H1 (cell line): ENCODE results near the gene KLC4. TPM values are rescaled to one million over a fixed set of nuclear protein-coding genes. Genes with fewer than 3 reads are reported as not detected.

Experiments used
- CTCF ChIA-PET: fragments of 300-600 bp; sonication (Branson Sonifier 250); formaldehyde crosslinking; loops from one replicate; lab custom pipeline; 2021; ENCODE audit not compliant: partially characterized antibody; lab: Charles Lee
- POLR2A ChIA-PET: fragments of 300-600 bp; sonication (Branson Sonifier 250); formaldehyde crosslinking; loops from one replicate; lab custom pipeline; 2021; ENCODE audit warnings: inconsistent platforms; ENCODE audit not compliant: partially characterized antibody; lab: Charles Lee
- DNase-seq, 2 experiments: peaks; one replicate each; pipeline versions ENCODE4 v3.0.0 to v3.0.0-alpha.2; 2010 to 2022; ENCODE audit warnings: low spot score in 2 of 2, low read depth in 1 of 2, mixed read lengths in 1 of 2
- FAIRE-seq: peaks from 2 replicates; lab custom pipeline; 2011; peaks lifted over from hg19 to GRCh38; lab: Jason Lieb, UNC
- H2AFZ ChIP-seq: 2 replicates; pipeline ENCODE4 v1.8.1; 2012; ENCODE audit warnings: low read length, inconsistent platforms
- H2AK5ac ChIP-seq: 2 replicates; pipeline ENCODE4 v1.6.1; 2013; ENCODE audit warnings: low read depth, low read length
- H2BK120ac ChIP-seq: replicated peaks from 2 replicates; pipeline ENCODE3; 2013; ENCODE audit warnings: low read depth, low read length, inconsistent platforms
- H2BK12ac ChIP-seq: 2 replicates; pipeline ENCODE4 v1.6.1; 2013; ENCODE audit warnings: low read depth, low read length
- H2BK15ac ChIP-seq: 2 replicates; pipeline ENCODE4 v1.6.1; 2013; ENCODE audit warnings: low read length
- H2BK20ac ChIP-seq: 2 replicates; pipeline ENCODE4 v1.6.1; 2013; ENCODE audit warnings: low read length
- H2BK5ac ChIP-seq: 2 replicates; pipeline ENCODE4 v1.6.1; 2013; ENCODE audit warnings: low read depth, low read length
- H3K14ac ChIP-seq: 2 replicates; pipeline ENCODE4 v1.6.1; 2013; ENCODE audit warnings: inconsistent platforms; ENCODE audit not compliant: insufficient read length
- H3K18ac ChIP-seq: 2 replicates; pipeline ENCODE4 v1.6.1; 2013; ENCODE audit warnings: low read length; ENCODE audit errors: extremely low read depth
- H3K23ac ChIP-seq: 2 replicates; pipeline ENCODE4 v1.6.1; 2013; ENCODE audit warnings: inconsistent platforms; ENCODE audit not compliant: insufficient read length
- H3K23me2 ChIP-seq: 2 replicates; pipeline ENCODE4 v1.6.1; 2013; ENCODE audit warnings: low read depth, low read length
- H3K27ac ChIP-seq: 2 replicates; pipeline ENCODE4 v1.6.1; 2011; ENCODE audit warnings: low read depth, low read length, inconsistent platforms
- H3K27me3 ChIP-seq, 4 experiments: replicated peaks in 1 of 4; 1 replicate in 1 of 4; 2 replicates in 3 of 4; pipeline versions ENCODE4 v1.6.1 to v1.8.1; 2011 to 2013; ENCODE audit warnings: low read length in 3 of 4, mild to moderate bottlenecking in 3 of 4, inconsistent platforms in 2 of 4, mixed read lengths in 2 of 4, moderate library complexity in 1 of 4; ENCODE audit not compliant: control insufficient read depth in 3 of 4, insufficient read depth in 3 of 4; ENCODE audit errors: extremely low read depth in 1 of 4
- H3K36me3 ChIP-seq, 4 experiments: 2 replicates each; pipeline versions ENCODE4 v1.6.1 to v1.8.1; 2011 to 2013; ENCODE audit warnings: mild to moderate bottlenecking in 4 of 4, low read length in 3 of 4, moderate library complexity in 2 of 4, control low read depth in 1 of 4, inconsistent platforms in 1 of 4; ENCODE audit not compliant: insufficient read depth in 4 of 4, control insufficient read depth in 2 of 4
- H3K4ac ChIP-seq: replicated peaks from 2 replicates; pipeline ENCODE3; 2013; ENCODE audit warnings: low read length, low read depth, mixed read lengths, inconsistent platforms; ENCODE audit not compliant: insufficient read length
- H3K4me1 ChIP-seq, 4 experiments: replicated peaks in 1 of 4; 1 replicate in 1 of 4; 2 replicates in 3 of 4; pipeline versions ENCODE4 v1.6.1 to v1.8.1; 2011 to 2013; ENCODE audit warnings: low read length in 3 of 4, inconsistent platforms in 2 of 4, mixed read lengths in 1 of 4; ENCODE audit not compliant: insufficient read depth in 4 of 4, control insufficient read depth in 3 of 4
- H3K4me2 ChIP-seq, 2 experiments: 2 replicates each; pipeline versions ENCODE4 v1.6.1 to v1.8.1; 2011 to 2013; ENCODE audit warnings: low read depth in 2 of 2, low read length in 2 of 2, control low read depth in 1 of 2, inconsistent platforms in 1 of 2, mild to moderate bottlenecking in 1 of 2; ENCODE audit not compliant: insufficient read depth in 1 of 2
- H3K4me3 ChIP-seq, 4 experiments: fragments of 200-600, 300-600 bp in 1 of 4; sonication (generic), shearing (Covaris generic), sonication (Bioruptor Twin) in 1 of 4; 2 replicates each; pipeline versions ENCODE4 v1.5.1 to v1.8.1; 2011 to 2016; ENCODE audit warnings: low read length in 4 of 4, low read depth in 3 of 4, control low read depth in 2 of 4, inconsistent platforms in 2 of 4, mild to moderate bottlenecking in 2 of 4, mixed read lengths in 1 of 4, moderate library complexity in 1 of 4; ENCODE audit not compliant: insufficient read depth in 2 of 4; ENCODE audit errors: extremely low read depth in 1 of 4
- H3K56ac ChIP-seq: replicated peaks from 2 replicates; pipeline ENCODE3; 2013; ENCODE audit warnings: low read depth, mild to moderate bottlenecking, mixed read lengths, low read length, inconsistent platforms; ENCODE audit not compliant: insufficient read length
- H3K79me1 ChIP-seq: 2 replicates; pipeline ENCODE4 v1.6.1; 2013; ENCODE audit warnings: low read depth, low read length, control low read depth
- H3K79me2 ChIP-seq, 2 experiments: 2 replicates each; pipeline versions ENCODE4 v1.6.1 to v1.8.1; 2012 to 2013; ENCODE audit warnings: low read length in 2 of 2, mild to moderate bottlenecking in 2 of 2, inconsistent platforms in 1 of 2; ENCODE audit not compliant: insufficient read depth in 2 of 2, control insufficient read depth in 1 of 2
- H3K9ac ChIP-seq, 4 experiments: replicated peaks in 1 of 4; 1 replicate in 1 of 4; 2 replicates in 3 of 4; pipeline versions ENCODE4 v1.6.1 to v1.8.1; 2011 to 2013; ENCODE audit warnings: low read depth in 3 of 4, low read length in 3 of 4, control low read depth in 2 of 4, mild to moderate bottlenecking in 2 of 4, moderate library complexity in 2 of 4, inconsistent platforms in 1 of 4; ENCODE audit errors: extremely low read depth in 1 of 4
- H3K9me3 ChIP-seq, 2 experiments: 2 replicates each; pipeline versions ENCODE4 v1.6.1 to v1.8.1; 2012 to 2013; ENCODE audit warnings: mild to moderate bottlenecking in 2 of 2, moderate library complexity in 2 of 2, control low read depth in 1 of 2, inconsistent platforms in 1 of 2, low read depth in 1 of 2, low read length in 1 of 2, mixed read lengths in 1 of 2; ENCODE audit not compliant: insufficient read depth in 2 of 2
- H4K20me1 ChIP-seq, 2 experiments: replicated peaks in 1 of 2; 2 replicates each; pipeline versions ENCODE3 to v1.8.1; 2011 to 2013; ENCODE audit warnings: inconsistent platforms in 2 of 2, low read length in 2 of 2, mild to moderate bottlenecking in 1 of 2; ENCODE audit not compliant: insufficient read depth in 2 of 2, control insufficient read depth in 1 of 2
- H4K5ac ChIP-seq: 2 replicates; pipeline ENCODE4 v1.6.1; 2013; ENCODE audit warnings: low read length, low read depth, mixed read lengths, inconsistent platforms; ENCODE audit not compliant: insufficient read length
- H4K8ac ChIP-seq: 2 replicates; pipeline ENCODE4 v1.8.0; 2013; ENCODE audit warnings: mild to moderate bottlenecking, moderate library complexity, low read length, inconsistent platforms; ENCODE audit not compliant: insufficient read depth; ENCODE audit errors: extremely low read depth
- H4K91ac ChIP-seq: replicated peaks from 2 replicates; pipeline ENCODE3; 2013; ENCODE audit warnings: low read length, mixed read lengths, inconsistent platforms; ENCODE audit not compliant: insufficient read length
- CBX5 ChIP-seq: fragments of 300-800, 300-1000 bp; sonication (generic); IDR thresholded peaks from 2 replicates; pipeline ENCODE4 v1.7.1; 2016; ENCODE audit warnings: antibody characterized with exemption, low read length, low read depth
- NRF1 ChIP-seq: IDR thresholded peaks from 2 replicates; pipeline ENCODE4 v1.6.1; 2011; ENCODE audit warnings: mild to moderate bottlenecking, low read depth, low read length, improper control_type of control experiment
- WGBS, 2 experiments: shearing (Covaris generic) in 1 of 2; methylation state at CpG; one replicate each; pipeline versions ENCODE4 v1.1.6 to v1.1.7; 2013 to 2015; ENCODE audit warnings: low lambda C conversion rate in 2 of 2, mixed read lengths in 2 of 2, inconsistent platforms in 1 of 2, low coverage in 1 of 2, missing lambda C conversion rate in 1 of 2; ENCODE audit not compliant: insufficient replicate concordance in 2 of 2, insufficient coverage in 1 of 2, insufficient read length in 1 of 2; ENCODE audit errors: extremely low coverage in 1 of 2, missing lambda C conversion rate in 1 of 2; 5-methylcytosine and 5-hydroxymethylcytosine counted together
- polyA plus RNA-seq, 7 experiments: library from polyadenylated mRNA; depleted of rRNA in 3 of 7; stranded (reverse) in 5 of 7; unstranded in 2 of 7; fragments of >200 nt in 5 of 7; fragments of 200-250 nt in 2 of 7; gene quantifications; 1 replicate in 5 of 7; 2 replicates in 1 of 7; 4 replicates in 1 of 7; pipeline versions ENCODE4 v1.2.1 to v1.2.3, GENCODE V29; 2011 to 2013; ENCODE audit warnings: missing spikeins in 2 of 7, mixed read lengths in 2 of 7
- total RNA-seq: library from RNA; stranded (reverse); fragmentation: NEBNext Ultra II Directional; extraction: Animal tissue kit (Norgen Biotek cat#: 25700); gene quantifications from 2 replicates; pipeline ENCODE4 v1.2.1, GENCODE V29; 2021

Gene KLC4
- total and polyA plus RNA-seq, 2 of the 8 experiments (the other 6 are each of a cell fraction or from before 2014, with no cell fraction given) = 15.7 to 28.5 TPM

GRCh38 chr6:43078691-43079090 is 19.3 kb downstream of the KLC4 start:
- Histone ChIP-seq H3K79me1 (peaks cover 16% of the 10 kb centered on the region), H3K4me2 (peak overlapping the region in 1 of 2 experiments; percentile 68; a peak in 1 of 4 replicates), H2AK5ac (no peak overlapping the region), H3K4me1 (peaks cover 7 to 23% (median 13%) of the 10 kb centered on the region in 4 experiments; a peak in 6 of 7 replicates), H4K5ac (no peak overlapping the region), H3K4me3 (no peak overlapping the region), H3K79me2 (peaks cover 12 to 68% of the 10 kb centered on the region in 2 experiments), H3K23me2 (peaks cover 10% of the 10 kb centered on the region; the same call in 1 of the 2 replicates), H2BK12ac (no peak overlapping the region), H3K23ac (no peak overlapping the region), H2AFZ (no peak overlapping the region), H2BK5ac (no peak overlapping the region), H3K56ac (no peak overlapping the region), H2BK20ac (no peak overlapping the region), H4K91ac (no peak overlapping the region), H3K36me3 (no peaks in the 10 kb centered on the region; a peak in 1 of 8 replicates), H3K9me3 (no peaks in the 10 kb centered on the region), H3K14ac (no peak overlapping the region), H3K27ac (no peak overlapping the region), H3K9ac (no peak overlapping the region), H2BK120ac (no peak overlapping the region), H2BK15ac (no peak overlapping the region), H3K27me3 (0 out of 7 replicates have a peak, but pooled peaks cover 0 to 2% (median 0%) of the 10 kb centered on the region in 4 experiments), H3K18ac (no peak overlapping the region), H4K8ac (no peak overlapping the region), H4K20me1 (peaks cover 19 to 21% of the 10 kb centered on the region in 2 experiments), H3K4ac (no peak overlapping the region)
- DNase-seq = no peak
- ChIA-PET POLR2A (interaction anchor here (0.9 to 5.0 kb wide), 3 partner anchors 12 to 65 kb away, joined by 3 to 30 read pairs (median 5); partner anchors contain the start of genes KLC4 and MRPL2), CTCF (interaction anchor here (0.6 to 4.8 kb wide), 6 partner anchors 8 to 65 kb away, joined by 3 to 40 read pairs (median 3); no protein-coding TSS in a partner anchor)
- 80% methylated on average over 2 of the region's 2 CpGs; no CpG with 5 or more reads in 1 of the 2 experiments for WGBS, 2 experiments
- TF ChIP-seq CBX5 = no peak
- no peak for TF ChIP-seq NRF1
- no peak for FAIRE-seq
